H1 (cell line): ENCODE measurements around the gene PCIF1. TPM values are rescaled to one million over a fixed set of nuclear protein-coding genes. Genes with fewer than 3 reads are reported as not detected.

Source experiments
- CTCF ChIA-PET: fragments of 300-600 bp; sonication (Branson Sonifier 250); formaldehyde crosslinking; loops from one replicate; lab custom pipeline; 2021; ENCODE audit not compliant: partially characterized antibody; lab: Charles Lee
- POLR2A ChIA-PET: fragments of 300-600 bp; sonication (Branson Sonifier 250); formaldehyde crosslinking; loops from one replicate; lab custom pipeline; 2021; ENCODE audit warnings: inconsistent platforms; ENCODE audit not compliant: partially characterized antibody; lab: Charles Lee
- DNase-seq, 2 experiments: peaks; one replicate each; pipeline versions ENCODE4 v3.0.0 to v3.0.0-alpha.2; 2010 to 2022; ENCODE audit warnings: low spot score in 2 of 2, low read depth in 1 of 2, mixed read lengths in 1 of 2
- FAIRE-seq: peaks from 2 replicates; lab custom pipeline; 2011; peaks lifted over from hg19 to GRCh38; lab: Jason Lieb, UNC
- H2AFZ ChIP-seq: 2 replicates; pipeline ENCODE4 v1.8.1; 2012; ENCODE audit warnings: low read length, inconsistent platforms
- H2AK5ac ChIP-seq: 2 replicates; pipeline ENCODE4 v1.6.1; 2013; ENCODE audit warnings: low read depth, low read length
- H2BK120ac ChIP-seq: replicated peaks from 2 replicates; pipeline ENCODE3; 2013; ENCODE audit warnings: low read depth, low read length, inconsistent platforms
- H2BK12ac ChIP-seq: 2 replicates; pipeline ENCODE4 v1.6.1; 2013; ENCODE audit warnings: low read depth, low read length
- H2BK15ac ChIP-seq: 2 replicates; pipeline ENCODE4 v1.6.1; 2013; ENCODE audit warnings: low read length
- H2BK20ac ChIP-seq: 2 replicates; pipeline ENCODE4 v1.6.1; 2013; ENCODE audit warnings: low read length
- H2BK5ac ChIP-seq: 2 replicates; pipeline ENCODE4 v1.6.1; 2013; ENCODE audit warnings: low read depth, low read length
- H3K14ac ChIP-seq: 2 replicates; pipeline ENCODE4 v1.6.1; 2013; ENCODE audit warnings: inconsistent platforms; ENCODE audit not compliant: insufficient read length
- H3K18ac ChIP-seq: 2 replicates; pipeline ENCODE4 v1.6.1; 2013; ENCODE audit warnings: low read length; ENCODE audit errors: extremely low read depth
- H3K23ac ChIP-seq: 2 replicates; pipeline ENCODE4 v1.6.1; 2013; ENCODE audit warnings: inconsistent platforms; ENCODE audit not compliant: insufficient read length
- H3K23me2 ChIP-seq: 2 replicates; pipeline ENCODE4 v1.6.1; 2013; ENCODE audit warnings: low read depth, low read length
- H3K27ac ChIP-seq: 2 replicates; pipeline ENCODE4 v1.6.1; 2011; ENCODE audit warnings: low read depth, low read length, inconsistent platforms
- H3K27me3 ChIP-seq, 4 experiments: replicated peaks in 1 of 4; 1 replicate in 1 of 4; 2 replicates in 3 of 4; pipeline versions ENCODE4 v1.6.1 to v1.8.1; 2011 to 2013; ENCODE audit warnings: low read length in 3 of 4, mild to moderate bottlenecking in 3 of 4, inconsistent platforms in 2 of 4, mixed read lengths in 2 of 4, moderate library complexity in 1 of 4; ENCODE audit not compliant: control insufficient read depth in 3 of 4, insufficient read depth in 3 of 4; ENCODE audit errors: extremely low read depth in 1 of 4
- H3K36me3 ChIP-seq, 4 experiments: 2 replicates each; pipeline versions ENCODE4 v1.6.1 to v1.8.1; 2011 to 2013; ENCODE audit warnings: mild to moderate bottlenecking in 4 of 4, low read length in 3 of 4, moderate library complexity in 2 of 4, control low read depth in 1 of 4, inconsistent platforms in 1 of 4; ENCODE audit not compliant: insufficient read depth in 4 of 4, control insufficient read depth in 2 of 4
- H3K4ac ChIP-seq: replicated peaks from 2 replicates; pipeline ENCODE3; 2013; ENCODE audit warnings: low read length, low read depth, mixed read lengths, inconsistent platforms; ENCODE audit not compliant: insufficient read length
- H3K4me1 ChIP-seq, 4 experiments: replicated peaks in 1 of 4; 1 replicate in 1 of 4; 2 replicates in 3 of 4; pipeline versions ENCODE4 v1.6.1 to v1.8.1; 2011 to 2013; ENCODE audit warnings: low read length in 3 of 4, inconsistent platforms in 2 of 4, mixed read lengths in 1 of 4; ENCODE audit not compliant: insufficient read depth in 4 of 4, control insufficient read depth in 3 of 4
- H3K4me2 ChIP-seq, 2 experiments: 2 replicates each; pipeline versions ENCODE4 v1.6.1 to v1.8.1; 2011 to 2013; ENCODE audit warnings: low read depth in 2 of 2, low read length in 2 of 2, control low read depth in 1 of 2, inconsistent platforms in 1 of 2, mild to moderate bottlenecking in 1 of 2; ENCODE audit not compliant: insufficient read depth in 1 of 2
- H3K4me3 ChIP-seq, 4 experiments: fragments of 200-600, 300-600 bp in 1 of 4; sonication (generic), shearing (Covaris generic), sonication (Bioruptor Twin) in 1 of 4; 2 replicates each; pipeline versions ENCODE4 v1.5.1 to v1.8.1; 2011 to 2016; ENCODE audit warnings: low read length in 4 of 4, low read depth in 3 of 4, control low read depth in 2 of 4, inconsistent platforms in 2 of 4, mild to moderate bottlenecking in 2 of 4, mixed read lengths in 1 of 4, moderate library complexity in 1 of 4; ENCODE audit not compliant: insufficient read depth in 2 of 4; ENCODE audit errors: extremely low read depth in 1 of 4
- H3K56ac ChIP-seq: replicated peaks from 2 replicates; pipeline ENCODE3; 2013; ENCODE audit warnings: low read depth, mild to moderate bottlenecking, mixed read lengths, low read length, inconsistent platforms; ENCODE audit not compliant: insufficient read length
- H3K79me1 ChIP-seq: 2 replicates; pipeline ENCODE4 v1.6.1; 2013; ENCODE audit warnings: low read depth, low read length, control low read depth
- H3K79me2 ChIP-seq, 2 experiments: 2 replicates each; pipeline versions ENCODE4 v1.6.1 to v1.8.1; 2012 to 2013; ENCODE audit warnings: low read length in 2 of 2, mild to moderate bottlenecking in 2 of 2, inconsistent platforms in 1 of 2; ENCODE audit not compliant: insufficient read depth in 2 of 2, control insufficient read depth in 1 of 2
- H3K9ac ChIP-seq, 4 experiments: replicated peaks in 1 of 4; 1 replicate in 1 of 4; 2 replicates in 3 of 4; pipeline versions ENCODE4 v1.6.1 to v1.8.1; 2011 to 2013; ENCODE audit warnings: low read depth in 3 of 4, low read length in 3 of 4, control low read depth in 2 of 4, mild to moderate bottlenecking in 2 of 4, moderate library complexity in 2 of 4, inconsistent platforms in 1 of 4; ENCODE audit errors: extremely low read depth in 1 of 4
- H3K9me3 ChIP-seq, 2 experiments: 2 replicates each; pipeline versions ENCODE4 v1.6.1 to v1.8.1; 2012 to 2013; ENCODE audit warnings: mild to moderate bottlenecking in 2 of 2, moderate library complexity in 2 of 2, control low read depth in 1 of 2, inconsistent platforms in 1 of 2, low read depth in 1 of 2, low read length in 1 of 2, mixed read lengths in 1 of 2; ENCODE audit not compliant: insufficient read depth in 2 of 2
- H4K20me1 ChIP-seq, 2 experiments: replicated peaks in 1 of 2; 2 replicates each; pipeline versions ENCODE3 to v1.8.1; 2011 to 2013; ENCODE audit warnings: inconsistent platforms in 2 of 2, low read length in 2 of 2, mild to moderate bottlenecking in 1 of 2; ENCODE audit not compliant: insufficient read depth in 2 of 2, control insufficient read depth in 1 of 2
- H4K5ac ChIP-seq: 2 replicates; pipeline ENCODE4 v1.6.1; 2013; ENCODE audit warnings: low read length, low read depth, mixed read lengths, inconsistent platforms; ENCODE audit not compliant: insufficient read length
- H4K8ac ChIP-seq: 2 replicates; pipeline ENCODE4 v1.8.0; 2013; ENCODE audit warnings: mild to moderate bottlenecking, moderate library complexity, low read length, inconsistent platforms; ENCODE audit not compliant: insufficient read depth; ENCODE audit errors: extremely low read depth
- H4K91ac ChIP-seq: replicated peaks from 2 replicates; pipeline ENCODE3; 2013; ENCODE audit warnings: low read length, mixed read lengths, inconsistent platforms; ENCODE audit not compliant: insufficient read length
- EP300 ChIP-seq, 2 experiments: IDR thresholded peaks; 1 replicate in 1 of 2; 2 replicates in 1 of 2; pipeline ENCODE4 v1.6.1; 2011 to 2012; ENCODE audit warnings: low read depth in 2 of 2, low read length in 2 of 2, mild to moderate bottlenecking in 2 of 2, borderline replicate concordance in 1 of 2, inconsistent platforms in 1 of 2, moderate library complexity in 1 of 2
- HDAC6 ChIP-seq: IDR thresholded peaks from one replicate; pipeline ENCODE4 v1.7.1; 2012; ENCODE audit warnings: low read depth, mild to moderate bottlenecking, inconsistent platforms, low read length, moderate library complexity
- JUN ChIP-seq: IDR thresholded peaks from 2 replicates; pipeline ENCODE4 v1.6.1; 2011; ENCODE audit warnings: low read depth, mild to moderate bottlenecking, improper control_type of control experiment, low read length
- NANOG ChIP-seq: IDR thresholded peaks from 2 replicates; pipeline ENCODE4 v1.6.1; 2011; ENCODE audit warnings: low read length, low read depth, mild to moderate bottlenecking, inconsistent platforms; ENCODE audit not compliant: insufficient read depth, poor library complexity, severe bottlenecking
- NRF1 ChIP-seq: IDR thresholded peaks from 2 replicates; pipeline ENCODE4 v1.6.1; 2011; ENCODE audit warnings: mild to moderate bottlenecking, low read depth, low read length, improper control_type of control experiment
- RAD21 ChIP-seq, 2 experiments: IDR thresholded peaks in 1 of 2; conservative IDR thresholded peaks in 1 of 2; 2 replicates each; pipeline ENCODE4 v1.6.1; 2011; ENCODE audit warnings: low read depth in 2 of 2, low read length in 2 of 2, improper control_type of control experiment in 1 of 2, inconsistent platforms in 1 of 2, mild to moderate bottlenecking in 1 of 2, moderate library complexity in 1 of 2
- SAP30 ChIP-seq: fragments of 300-600 bp; sonication (generic); IDR thresholded peaks from 2 replicates; pipeline ENCODE4 v1.7.1; 2012; ENCODE audit warnings: low read length, moderate library complexity, mild to moderate bottlenecking, inconsistent platforms; ENCODE audit not compliant: insufficient read depth, insufficient replicate concordance
- SIN3A ChIP-seq, 2 experiments: IDR thresholded peaks in 1 of 2; conservative IDR thresholded peaks in 1 of 2; 2 replicates each; pipeline ENCODE4 v1.6.1; 2011 to 2012; ENCODE audit warnings: low read length in 2 of 2, improper control_type of control experiment in 1 of 2, low read depth in 1 of 2, mild to moderate bottlenecking in 1 of 2
- SP4 ChIP-seq: IDR thresholded peaks from 2 replicates; pipeline ENCODE4 v1.6.1; 2012; ENCODE audit warnings: low read length, inconsistent platforms
- TAF1 ChIP-seq: IDR thresholded peaks from 2 replicates; pipeline ENCODE4 v1.6.1; 2011; ENCODE audit warnings: mild to moderate bottlenecking, low read depth, low read length
- TBP ChIP-seq: IDR thresholded peaks from 2 replicates; pipeline ENCODE4 v1.6.1; 2011; ENCODE audit warnings: low read depth, low read length, improper control_type of control experiment
- WGBS, 2 experiments: shearing (Covaris generic) in 1 of 2; methylation state at CpG; one replicate each; pipeline versions ENCODE4 v1.1.6 to v1.1.7; 2013 to 2015; ENCODE audit warnings: low lambda C conversion rate in 2 of 2, mixed read lengths in 2 of 2, inconsistent platforms in 1 of 2, low coverage in 1 of 2, missing lambda C conversion rate in 1 of 2; ENCODE audit not compliant: insufficient replicate concordance in 2 of 2, insufficient coverage in 1 of 2, insufficient read length in 1 of 2; ENCODE audit errors: extremely low coverage in 1 of 2, missing lambda C conversion rate in 1 of 2; 5-methylcytosine and 5-hydroxymethylcytosine counted together
- polyA plus RNA-seq, 7 experiments: library from polyadenylated mRNA; depleted of rRNA in 3 of 7; stranded (reverse) in 5 of 7; unstranded in 2 of 7; fragments of >200 nt in 5 of 7; fragments of 200-250 nt in 2 of 7; gene quantifications; 1 replicate in 5 of 7; 2 replicates in 1 of 7; 4 replicates in 1 of 7; pipeline versions ENCODE4 v1.2.1 to v1.2.3, GENCODE V29; 2011 to 2013; ENCODE audit warnings: missing spikeins in 2 of 7, mixed read lengths in 2 of 7
- total RNA-seq: library from RNA; stranded (reverse); fragmentation: NEBNext Ultra II Directional; extraction: Animal tissue kit (Norgen Biotek cat#: 25700); gene quantifications from 2 replicates; pipeline ENCODE4 v1.2.1, GENCODE V29; 2021

The PCIF1 gene
- total and polyA plus RNA-seq, 2 of the 8 experiments (the other 6 are each of a cell fraction or from before 2014, with no cell fraction given): 30.3 to 30.6 TPM

- Histone ChIP-seq H2BK20ac (no peak overlapping the region), H3K4ac (no peak overlapping the region), H3K4me3 (no peak overlapping the region), H4K91ac (peak overlapping the region; percentile 5), H3K23me2 (peaks cover 3% of the 10 kb centered on the region; the same call in 1 of the 2 replicates), H2BK15ac (no peak overlapping the region), H3K23ac (no peak overlapping the region), H3K9ac (no peak overlapping the region), H3K9me3 (no peaks in the 10 kb centered on the region), H3K27ac (no peak overlapping the region), H2AFZ (no peak overlapping the region), H3K4me2 (peak overlapping the region in 1 of 2 experiments; percentile 41; a peak in 1 of 4 replicates), H3K56ac (no peak overlapping the region), H3K27me3 (no peaks in the 10 kb centered on the region), H3K14ac (no peak overlapping the region), H4K20me1 (peaks cover 0 to under 1% of the 10 kb centered on the region in 2 experiments), H2BK12ac (no peak overlapping the region; the same call in 1 of the 2 replicates), H3K79me1 (no peaks in the 10 kb centered on the region; the same call in 1 of the 2 replicates), H2AK5ac (no peak overlapping the region), H3K79me2 (peaks cover 0 to 22% of the 10 kb centered on the region in 2 experiments; a peak in 2 of 4 replicates), H2BK5ac (peak overlapping the region; percentile 84; the same call in 1 of the 2 replicates), H3K4me1 (peaks cover 5 to 31% (median 14%) of the 10 kb centered on the region in 4 experiments), H3K18ac (no peak overlapping the region), H3K36me3 (peaks cover 8 to 35% (median 28%) of the 10 kb centered on the region in 4 experiments; a peak in 7 of 8 replicates), H4K8ac (no peak overlapping the region), H2BK120ac (no peak overlapping the region), H4K5ac (no peak overlapping the region)
- FAIRE-seq: no peak
- ChIA-PET POLR2A (interaction anchor here (0.9 to 18.4 kb wide), 16 partner anchors 11 to 125 kb away, joined by 3 to 283 read pairs (median 5); partner anchors contain the start of genes CTSA, NEURL2, PLTP and SNX21), CTCF (interaction anchor here (1.0 to 3.6 kb wide), 8 partner anchors 11 to 138 kb away, joined by 3 to 17 read pairs (median 10); partner anchors contain the start of genes CTSA and NEURL2)
- no peak for TF ChIP-seq JUN
- TF ChIP-seq RAD21 (IDR thresholded peaks at IDR 0.05 in 1 of 2, conservative IDR thresholded peaks at IDR 0.05 in 1 of 2; ENCODE audit: low read depth in 2 of 2, low read length in 2 of 2): no peak
- no peak for TF ChIP-seq TBP
- no peak for TF ChIP-seq SAP30
- no peak for TF ChIP-seq NANOG
- no peak for TF ChIP-seq SIN3A (conservative IDR thresholded peaks at IDR 0.05 in 1 of 2, IDR thresholded peaks at IDR 0.05 in 1 of 2; ENCODE audit: low read depth in 1 of 2, low read length in 2 of 2)
- TF ChIP-seq HDAC6: no peak
- TF ChIP-seq TAF1: no peak
- TF ChIP-seq NRF1: no peak
- TF ChIP-seq EP300 (IDR thresholded peaks at IDR 0.05; ENCODE audit: borderline replicate concordance in 1 of 2, low read depth in 2 of 2, low read length in 2 of 2): no peak
- TF ChIP-seq SP4: no peak
- whole genome bisulfite sequencing, 2 experiments: 93% methylated on average over 2 of the region's 2 CpGs; no CpG with 5 or more reads in 1 of the 2 experiments
- DNase-seq: no peak
These were observed 3.3 kb downstream of the PCIF1 start for GRCh38 chr20:45937765-45938164.
